Loucy (cell line): ENCODE data around the gene TASP1.

Experiments used
- H2AFZ ChIP-seq: fragments of 200-600 bp; sonication (generic); 2 replicates; pipeline ENCODE4 v1.6.0; 2016; ENCODE audit warnings: antibody characterized with exemption, mild to moderate bottlenecking, low read length, moderate library complexity
- H3F3A ChIP-seq: fragments of 200-600 bp; 2 replicates; pipeline ENCODE4 v1.6.0; 2016; ENCODE audit warnings: antibody characterized with exemption, low read depth, mild to moderate bottlenecking
- H3K27me3 ChIP-seq: fragments of 200-600 bp; sonication (generic); 2 replicates; pipeline ENCODE4 v1.6.1; 2014; ENCODE audit warnings: low read length, mild to moderate bottlenecking; ENCODE audit not compliant: insufficient read depth, poor library complexity, severe bottlenecking
- H3K36me3 ChIP-seq: fragments of 200-600 bp; sonication (generic); 2 replicates; pipeline ENCODE4 v1.6.1; 2016; ENCODE audit warnings: low read length; ENCODE audit not compliant: insufficient read depth
- H3K4me1 ChIP-seq: fragments of 200-600 bp; sonication (generic); 2 replicates; pipeline ENCODE4 v1.5.1; 2014; ENCODE audit warnings: low read length, mild to moderate bottlenecking; ENCODE audit not compliant: insufficient read depth, poor library complexity, severe bottlenecking
- H3K4me2 ChIP-seq: fragments of 200-600 bp; sonication (generic); 2 replicates; pipeline ENCODE4 v1.6.0; 2014; ENCODE audit warnings: antibody characterized with exemption, low read length, low read depth, mild to moderate bottlenecking; ENCODE audit not compliant: poor library complexity, severe bottlenecking
- H3K4me3 ChIP-seq: fragments of 200-600 bp; sonication (generic); 2 replicates; pipeline ENCODE4 v1.5.1; 2014; ENCODE audit warnings: low read length, mild to moderate bottlenecking, mixed read lengths; ENCODE audit not compliant: poor library complexity, severe bottlenecking
- H3K79me2 ChIP-seq: fragments of 200-600 bp; sonication (generic); 2 replicates; pipeline ENCODE4 v1.6.1; 2014; ENCODE audit warnings: low read length; ENCODE audit not compliant: insufficient read depth
- H3K9ac ChIP-seq: fragments of 200-600 bp; sonication (generic); 2 replicates; pipeline ENCODE4 v1.6.0; 2014; ENCODE audit warnings: mild to moderate bottlenecking, low read depth, low read length, moderate library complexity; ENCODE audit not compliant: poor library complexity, severe bottlenecking
- H3K9me2 ChIP-seq: fragments of 200-600 bp; sonication (generic); replicated peaks from 2 replicates; pipeline ENCODE4 v1.6.1; 2016; ENCODE audit warnings: low read depth, low read length, mixed read lengths
- H3K9me3 ChIP-seq: fragments of 200-600 bp; sonication (generic); 2 replicates; pipeline ENCODE4 v1.6.1; 2014; ENCODE audit warnings: mild to moderate bottlenecking, antibody characterized with exemption, low read length, low read depth; ENCODE audit not compliant: insufficient read depth
- H4K20me1 ChIP-seq: fragments of 200-600 bp; sonication (generic); 2 replicates; pipeline ENCODE4 v1.6.0; 2014; ENCODE audit warnings: antibody characterized with exemption, low read length, mild to moderate bottlenecking; ENCODE audit not compliant: insufficient read depth, poor library complexity, severe bottlenecking
- CTCF ChIP-seq: fragments of 200-600 bp; sonication (generic); conservative IDR thresholded peaks from 2 replicates; pipeline ENCODE4 v1.5.1; 2014; ENCODE audit warnings: mild to moderate bottlenecking, antibody characterized with exemption, low read length
- EZH2phosphoT487 ChIP-seq: fragments of 200-600 bp; IDR thresholded peaks from 2 replicates; pipeline ENCODE4 v1.6.1; 2018; ENCODE audit warnings: antibody characterized with exemption, mild to moderate bottlenecking, moderate library complexity, borderline replicate concordance

Gene TASP1

GRCh38 chr20:13458860-13459451, 179.8 kb downstream of the TASP1 start:
- Histone ChIP-seq H3K4me1 (no peaks in the 10 kb centered on the region), H3K4me3 (no peak overlapping the region), H3K79me2 (no peaks in the 10 kb centered on the region), H3K36me3 (no peaks in the 10 kb centered on the region), H3F3A (no peaks in the 10 kb centered on the region), H3K27me3 (no peaks in the 10 kb centered on the region), H3K9me3 (no peaks in the 10 kb centered on the region), H4K20me1 (no peaks in the 10 kb centered on the region), H3K4me2 (no peak overlapping the region), H2AFZ (no peak overlapping the region), H3K9ac (no peak overlapping the region), H3K9me2 (no peaks in the 10 kb centered on the region)
- TF ChIP-seq CTCF: peak; percentile 85
- no peak for TF ChIP-seq EZH2phosphoT487

- H3K36me3 ChIP-seq: no peaks in the 10 kb centered on the region
- no peaks in the 10 kb centered on the region for H3F3A ChIP-seq
- no peaks in the 10 kb centered on the region for H3K79me2 ChIP-seq
- H3K9me3 ChIP-seq: no peaks in the 10 kb centered on the region
- no peaks in the 10 kb centered on the region for H3K27me3 ChIP-seq
- no peak overlapping the region for H3K9ac ChIP-seq
- H2AFZ ChIP-seq: no peak overlapping the region
- H3K9me2 ChIP-seq: no peaks in the 10 kb centered on the region
- no peak overlapping the region for H3K4me3 ChIP-seq
- no peaks in the 10 kb centered on the region for H3K4me1 ChIP-seq
- TF ChIP-seq CTCF (no peak), EZH2phosphoT487 (no peak)
- H3K4me2 ChIP-seq: no peak overlapping the region
- H4K20me1 ChIP-seq: no peaks in the 10 kb centered on the region
These were observed 181.2 kb downstream of the TASP1 start for GRCh38 chr20:13457487-13457886.

- Histone ChIP-seq H3K9me2 (no peaks in the 10 kb centered on the region), H3K4me3 (no peak overlapping the region), H3F3A (no peaks in the 10 kb centered on the region), H4K20me1 (no peaks in the 10 kb centered on the region), H3K4me2 (no peak overlapping the region), H3K27me3 (no peaks in the 10 kb centered on the region), H3K79me2 (no peaks in the 10 kb centered on the region), H2AFZ (no peak overlapping the region), H3K36me3 (no peaks in the 10 kb centered on the region), H3K9me3 (no peaks in the 10 kb centered on the region), H3K9ac (no peak overlapping the region), H3K4me1 (no peaks in the 10 kb centered on the region)
- TF ChIP-seq EZH2phosphoT487 (no peak), CTCF (no peak)
These were observed 183.0 kb downstream of the TASP1 start for GRCh38 chr20:13455713-13456112.
